ENCODE results near the gene SIPA1L3.
"Not testable (repeated sequence)": the region's sequence is repeated elsewhere in the genome, so short reads cannot be mapped to it uniquely, and the experiment has no call there.

Gene SIPA1L3

DNA sequence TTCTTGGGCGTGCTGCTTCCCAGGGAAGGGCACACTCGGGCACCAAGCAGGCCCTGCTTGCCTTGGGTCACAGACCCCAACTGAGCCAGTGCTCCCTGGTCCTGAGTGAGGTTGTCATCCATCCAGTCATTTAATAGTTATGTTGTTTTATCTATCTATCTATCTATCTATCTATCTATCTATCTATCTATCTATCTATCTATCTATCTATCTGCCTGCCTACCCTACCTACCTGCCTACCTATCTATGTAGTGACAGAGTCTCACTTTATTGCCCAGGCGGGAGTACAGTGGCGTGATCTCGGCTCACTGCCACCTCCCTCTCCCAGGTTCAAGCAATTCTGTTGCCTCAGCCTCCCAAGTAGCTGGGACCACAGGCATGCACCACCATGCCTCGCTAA, 164.0 kb downstream of the SIPA1L3 start:
- DNase-seq (ENCODE audit: low spot score), result not testable (repeated sequence)

DNA sequence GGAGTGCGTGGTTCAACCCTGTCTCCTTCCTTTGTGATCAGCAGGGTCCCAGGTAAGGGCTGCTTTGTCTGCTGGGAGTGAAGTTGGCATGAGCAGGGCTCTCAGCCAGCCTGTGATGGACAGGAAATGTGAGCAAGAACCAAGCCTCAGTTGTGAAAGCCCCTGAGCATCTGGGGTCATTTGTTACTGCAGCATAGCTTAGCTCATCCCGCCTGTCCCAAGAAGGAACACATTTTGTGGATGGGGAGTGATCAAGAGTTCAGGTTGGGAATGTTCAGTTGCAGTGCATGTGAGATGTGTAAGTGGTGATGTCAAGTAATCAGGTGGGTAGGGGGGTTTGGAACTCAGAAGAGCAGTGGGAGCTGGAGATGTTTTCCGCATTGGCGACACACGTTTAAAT, 164.6 kb downstream of the SIPA1L3 start:
- no peak for DNase-seq (ENCODE audit: low spot score)

DNA sequence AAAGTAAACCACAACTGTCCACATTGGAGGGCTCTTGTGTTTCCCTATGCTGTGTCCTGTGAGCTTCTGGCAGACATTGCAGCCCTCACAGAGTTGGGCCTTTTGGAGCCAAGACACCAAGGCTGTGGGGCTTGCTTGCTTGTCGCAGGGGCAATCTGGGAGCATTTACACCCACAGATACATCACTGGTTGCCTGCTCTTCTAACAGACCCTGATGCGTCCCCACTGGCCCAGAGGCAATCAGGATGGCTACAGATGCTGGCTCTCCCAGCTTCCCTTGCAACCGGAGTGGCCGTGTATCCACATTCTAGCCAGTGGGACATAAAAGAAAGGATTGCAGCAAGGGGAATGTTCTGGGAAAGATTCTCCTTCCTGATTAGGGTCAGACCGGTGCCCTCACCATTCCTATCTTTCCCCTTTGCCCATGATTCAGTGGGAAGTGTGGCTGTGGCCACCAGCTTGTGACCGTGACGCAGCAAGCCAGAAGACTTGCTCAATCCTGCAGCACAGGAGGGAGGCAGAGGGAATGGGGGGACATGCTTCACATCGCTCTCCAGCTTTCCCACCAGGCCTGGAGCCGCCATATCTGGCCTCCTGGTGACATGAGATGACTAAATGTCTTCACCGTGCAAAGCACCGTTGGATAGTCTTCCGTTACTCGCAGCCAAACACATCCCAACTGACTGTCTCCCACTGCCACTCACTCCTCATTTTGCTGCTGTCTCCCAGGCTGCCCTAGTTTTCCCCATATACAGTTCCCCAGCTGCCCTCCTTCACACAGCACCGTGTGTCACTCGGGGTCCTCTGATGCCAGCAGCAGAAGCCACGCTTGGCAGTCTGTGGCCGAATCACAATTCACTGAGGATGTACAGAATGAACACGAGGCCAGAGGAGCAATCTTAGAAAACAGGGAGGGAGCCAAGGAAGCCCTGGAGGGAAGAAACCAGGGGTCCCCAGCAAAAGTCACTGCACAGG, 166.1 kb downstream of the SIPA1L3 start:
- DNase-seq (ENCODE audit: low spot score), result no peak

DNA sequence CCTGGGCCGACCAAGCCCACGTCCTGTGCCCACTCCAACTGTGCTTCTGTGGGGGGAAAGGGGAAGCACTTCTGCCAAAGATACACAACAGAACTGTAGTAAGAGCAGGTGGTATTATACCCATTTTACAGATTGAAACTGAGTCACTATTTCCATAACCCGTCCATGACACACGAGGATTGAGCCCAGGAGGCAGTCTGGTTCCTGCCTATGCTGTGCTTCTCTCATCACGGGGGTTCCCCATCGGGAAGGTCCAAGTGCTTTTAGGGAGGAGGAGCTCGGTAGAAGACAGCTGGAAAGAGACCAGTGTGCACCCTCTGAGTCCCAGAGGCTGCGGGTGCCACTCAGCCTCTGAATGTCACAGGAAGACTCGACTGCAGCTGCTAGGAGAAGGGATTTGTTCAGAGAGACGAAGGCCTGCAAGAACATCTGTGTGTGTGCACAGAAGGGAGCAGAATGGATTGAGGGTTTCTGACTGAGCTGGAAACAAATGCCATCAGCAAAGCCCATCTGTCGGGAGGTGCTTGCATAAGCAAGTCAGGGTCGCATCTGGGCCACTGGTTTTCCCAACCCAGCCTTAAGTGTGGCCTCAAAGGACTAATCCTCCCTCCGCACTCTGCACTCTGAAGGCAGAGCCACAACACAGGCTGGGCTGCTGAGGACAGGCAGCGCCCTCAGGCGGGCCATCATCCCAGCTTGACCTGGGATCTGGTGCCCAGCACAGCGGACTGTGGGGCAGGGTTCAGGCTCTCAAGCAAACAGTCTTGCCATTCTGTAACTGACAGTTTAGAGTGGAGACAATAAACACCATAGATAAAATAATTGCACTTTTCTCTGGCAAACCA, 167.1 kb downstream of the SIPA1L3 start:
- DNase-seq (ENCODE audit: low spot score), result no peak

DNA sequence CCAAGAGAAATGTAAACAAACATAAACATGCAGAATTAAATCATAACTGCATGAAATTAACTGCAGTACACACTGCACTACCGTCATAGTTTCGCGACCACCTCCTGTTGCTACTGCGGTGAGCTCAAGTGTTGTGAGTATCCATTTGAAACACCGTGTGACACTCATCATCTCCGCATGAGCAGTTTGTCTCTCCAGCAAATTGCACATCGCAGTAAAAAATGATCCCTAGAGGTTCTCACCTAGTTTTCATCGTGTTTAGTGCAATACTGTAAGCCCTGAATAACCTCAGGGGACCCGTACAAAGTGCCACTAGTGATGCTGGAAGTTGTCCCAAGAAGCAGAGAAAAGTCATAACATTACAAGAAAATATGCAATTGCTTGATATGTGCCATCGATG, 169.3 kb downstream of the SIPA1L3 start:
- no peak for DNase-seq (ENCODE audit: low spot score)

DNA sequence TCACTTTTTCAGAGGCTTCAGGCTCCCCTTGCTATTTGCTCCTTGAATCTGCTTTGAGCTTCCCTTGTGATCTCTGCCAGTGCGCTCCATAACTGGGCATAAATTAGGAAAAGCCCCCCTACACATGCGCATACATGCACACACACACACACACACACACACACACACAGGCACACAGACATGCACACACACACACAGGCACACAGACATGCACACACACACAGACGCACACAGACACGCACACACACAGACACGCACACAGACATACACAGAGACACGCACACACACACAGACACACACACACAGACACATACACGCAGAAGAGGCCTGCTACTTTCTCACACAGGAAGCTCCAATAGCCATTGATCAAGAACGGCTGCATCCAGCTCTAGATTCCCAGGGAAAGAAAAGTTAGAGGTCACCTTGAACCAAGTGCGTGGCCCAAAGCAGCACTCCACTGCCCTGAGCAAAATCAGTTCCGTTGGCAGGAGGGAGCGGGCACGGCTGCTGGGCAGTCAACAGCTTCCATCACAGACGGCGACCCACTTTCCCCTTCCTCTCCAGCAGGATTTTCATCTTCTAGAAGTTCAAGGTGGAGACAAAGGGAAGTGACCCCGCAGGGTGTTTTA, 171.4 kb downstream of the SIPA1L3 start:
- no peak for DNase-seq (ENCODE audit: low spot score)

DNA sequence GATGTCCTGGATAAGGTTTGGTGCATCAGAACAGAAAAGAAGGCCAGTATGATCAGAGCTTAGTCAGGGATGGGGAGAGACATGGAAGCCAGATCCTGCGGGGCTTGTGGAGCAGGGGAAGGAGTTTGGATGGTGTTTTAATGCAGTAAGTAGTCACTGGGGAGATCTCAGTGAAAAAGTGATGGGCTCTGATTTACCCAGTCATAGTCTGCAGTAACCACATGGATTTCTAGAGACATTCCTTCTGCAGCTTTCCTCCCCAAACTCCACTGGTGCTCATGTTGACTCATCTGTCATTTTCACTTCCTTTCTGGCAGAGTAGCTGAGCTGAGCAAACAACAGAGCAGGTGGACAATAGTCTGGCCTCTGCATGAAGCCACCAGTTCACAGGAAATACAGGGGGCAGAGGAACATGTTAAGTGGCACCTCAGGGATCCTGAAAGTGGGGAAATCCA, 172.9 kb downstream of the SIPA1L3 start:
- DNase-seq (ENCODE audit: low spot score), result peak; percentile 29

DNA sequence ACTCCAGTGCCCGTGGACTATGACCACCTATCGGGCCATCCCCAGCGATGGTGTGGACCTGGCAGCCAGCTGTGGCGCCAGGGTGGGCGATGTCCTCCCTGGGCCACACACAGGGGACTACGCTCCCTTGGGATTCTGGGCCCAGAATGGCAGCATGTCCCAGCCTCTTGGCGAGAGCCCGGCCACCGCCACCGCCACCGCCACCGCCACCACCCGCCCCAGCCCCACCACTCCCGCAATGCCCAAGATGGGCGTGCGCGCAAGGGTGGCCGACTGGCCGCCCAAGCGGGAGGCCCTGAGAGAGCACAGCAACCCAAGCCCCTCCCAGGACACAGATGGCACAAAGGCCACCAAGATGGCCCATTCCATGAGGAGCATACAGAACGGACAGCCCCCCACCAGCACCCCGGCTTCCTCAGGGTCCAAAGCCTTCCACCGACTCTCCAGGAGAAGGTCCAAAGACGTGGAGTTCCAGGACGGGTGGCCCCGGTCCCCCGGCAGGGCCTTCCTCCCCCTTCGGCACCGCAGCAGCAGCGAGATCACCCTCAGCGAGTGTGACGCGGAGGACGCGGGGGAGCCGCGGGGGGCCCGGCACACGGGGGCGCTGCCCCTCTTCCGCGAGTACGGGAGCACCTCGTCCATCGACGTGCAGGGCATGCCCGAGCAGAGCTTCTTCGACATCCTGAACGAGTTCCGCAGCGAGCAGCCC, 174.7 kb downstream of the SIPA1L3 start:
- DNase-seq (ENCODE audit: low spot score), result no peak

DNA sequence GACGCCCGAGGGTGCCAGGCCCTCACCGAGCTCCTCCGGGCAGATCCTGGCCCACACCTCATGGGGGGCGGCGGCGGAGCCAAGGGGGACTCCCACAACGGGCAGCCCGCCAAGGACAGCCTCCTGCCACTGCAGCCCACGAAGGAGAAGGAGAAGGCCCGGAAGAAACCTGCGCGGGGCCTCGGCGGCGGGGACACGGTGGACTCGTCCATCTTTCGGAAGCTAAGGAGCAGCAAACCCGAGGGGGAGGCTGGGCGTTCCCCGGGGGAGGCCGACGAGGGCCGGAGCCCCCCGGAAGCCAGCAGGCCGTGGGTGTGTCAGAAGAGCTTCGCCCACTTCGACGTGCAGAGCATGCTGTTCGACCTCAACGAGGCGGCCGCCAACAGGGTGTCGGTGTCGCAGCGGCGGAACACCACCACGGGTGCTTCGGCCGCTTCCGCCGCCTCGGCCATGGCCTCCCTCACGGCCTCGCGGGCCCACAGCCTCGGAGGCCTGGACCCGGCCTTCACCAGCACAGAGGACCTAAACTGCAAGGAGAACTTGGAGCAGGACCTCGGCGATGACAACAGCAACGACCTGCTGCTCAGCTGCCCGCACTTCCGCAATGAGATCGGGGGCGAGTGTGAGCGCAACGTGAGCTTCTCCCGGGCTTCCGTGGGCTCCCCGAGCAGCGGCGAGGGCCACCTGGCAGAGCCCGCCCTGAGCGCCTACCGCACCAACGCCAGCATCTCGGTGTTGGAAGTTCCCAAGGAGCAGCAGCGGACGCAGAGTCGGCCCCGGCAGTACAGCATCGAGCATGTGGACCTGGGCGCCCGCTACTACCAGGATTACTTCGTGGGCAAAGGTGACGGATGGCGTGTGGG, 175.5 kb downstream of the SIPA1L3 start:
- DNase-seq (ENCODE audit: low spot score), result no peak

DNA sequence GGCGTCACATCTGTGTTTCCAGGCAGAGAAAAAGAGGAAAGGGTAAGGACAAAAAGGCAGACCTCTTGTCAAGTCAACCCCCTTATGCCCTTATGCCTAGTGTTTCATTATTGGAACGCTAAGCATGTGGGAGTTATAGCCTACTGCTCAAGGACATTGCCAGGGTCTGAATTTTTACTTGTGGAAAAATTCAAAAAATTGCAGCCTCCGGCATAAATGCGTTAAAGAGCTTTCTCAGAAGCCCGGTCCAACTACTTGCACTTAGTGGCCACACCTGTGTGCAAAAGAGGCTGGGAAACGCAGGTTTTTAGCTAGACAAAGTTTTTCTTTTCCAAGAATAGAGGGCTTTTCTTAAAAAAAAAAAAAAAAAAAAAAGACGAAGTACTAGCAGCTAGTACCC, 177.2 kb downstream of the SIPA1L3 start:
- DNase-seq (ENCODE audit: low spot score), result no peak

DNA sequence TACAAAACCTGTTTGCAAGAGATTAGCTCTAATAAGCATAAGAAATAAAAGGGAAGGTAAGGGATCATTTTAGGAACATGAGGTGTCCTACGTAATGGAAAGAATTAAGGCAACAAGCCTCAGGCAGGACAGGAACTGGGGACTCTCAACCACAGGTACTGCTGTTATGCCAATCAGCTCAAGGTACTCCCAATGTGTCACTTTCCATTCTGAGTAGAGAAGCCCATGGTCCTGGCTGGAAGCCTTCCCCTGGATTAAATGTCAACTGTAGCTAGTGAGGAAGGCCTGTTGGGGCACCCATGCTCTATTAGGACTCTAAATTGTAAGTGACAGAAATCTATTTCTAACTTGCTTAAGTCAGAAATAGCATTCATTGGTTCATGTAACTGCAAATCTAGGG, 182.4 kb downstream of the SIPA1L3 start:
- DNase-seq (ENCODE audit: low spot score), result no peak

DNA sequence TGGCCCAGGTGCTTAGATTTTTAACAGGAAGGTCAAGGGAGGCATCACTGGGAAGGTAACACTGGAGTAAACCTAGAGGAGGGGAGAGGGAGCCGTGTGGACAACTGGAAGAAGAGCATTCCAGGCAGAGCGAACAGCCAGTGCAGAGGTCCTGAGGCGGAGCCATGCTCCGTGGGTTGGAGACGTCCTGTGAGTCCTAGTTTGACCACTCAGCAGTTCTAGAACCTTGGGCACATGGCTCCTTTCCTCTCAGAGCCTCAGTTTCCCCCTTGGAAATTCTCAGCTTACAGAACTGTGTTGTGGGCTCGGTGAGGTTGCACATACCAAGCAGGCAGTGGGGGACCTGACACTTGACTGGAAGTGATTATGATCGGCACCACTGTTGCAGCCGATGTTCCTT, 186.1 kb downstream of the SIPA1L3 start:
- no peak for DNase-seq (ENCODE audit: low spot score)

DNA sequence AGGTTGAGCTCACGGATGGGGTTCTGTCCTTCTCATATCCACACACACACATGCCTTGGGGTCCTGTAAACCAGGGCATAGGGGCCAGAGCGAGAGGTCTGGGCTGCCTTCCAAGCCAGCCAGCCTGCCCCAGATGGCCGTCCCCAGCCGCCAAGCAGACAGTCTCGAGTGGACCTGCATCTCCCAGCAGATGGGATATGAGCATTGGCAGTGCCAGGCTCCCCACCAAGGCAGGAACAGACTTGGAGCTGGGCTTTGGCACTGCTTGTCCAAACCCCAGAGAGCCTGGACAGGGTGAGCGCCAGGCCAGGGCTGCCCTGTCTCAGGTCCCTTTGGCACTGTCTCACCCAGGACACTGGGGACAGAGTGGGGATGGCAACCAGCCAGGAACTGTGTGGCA, 186.6 kb downstream of the SIPA1L3 start:
- DNase-seq (ENCODE audit: low spot score), result no peak

DNA sequence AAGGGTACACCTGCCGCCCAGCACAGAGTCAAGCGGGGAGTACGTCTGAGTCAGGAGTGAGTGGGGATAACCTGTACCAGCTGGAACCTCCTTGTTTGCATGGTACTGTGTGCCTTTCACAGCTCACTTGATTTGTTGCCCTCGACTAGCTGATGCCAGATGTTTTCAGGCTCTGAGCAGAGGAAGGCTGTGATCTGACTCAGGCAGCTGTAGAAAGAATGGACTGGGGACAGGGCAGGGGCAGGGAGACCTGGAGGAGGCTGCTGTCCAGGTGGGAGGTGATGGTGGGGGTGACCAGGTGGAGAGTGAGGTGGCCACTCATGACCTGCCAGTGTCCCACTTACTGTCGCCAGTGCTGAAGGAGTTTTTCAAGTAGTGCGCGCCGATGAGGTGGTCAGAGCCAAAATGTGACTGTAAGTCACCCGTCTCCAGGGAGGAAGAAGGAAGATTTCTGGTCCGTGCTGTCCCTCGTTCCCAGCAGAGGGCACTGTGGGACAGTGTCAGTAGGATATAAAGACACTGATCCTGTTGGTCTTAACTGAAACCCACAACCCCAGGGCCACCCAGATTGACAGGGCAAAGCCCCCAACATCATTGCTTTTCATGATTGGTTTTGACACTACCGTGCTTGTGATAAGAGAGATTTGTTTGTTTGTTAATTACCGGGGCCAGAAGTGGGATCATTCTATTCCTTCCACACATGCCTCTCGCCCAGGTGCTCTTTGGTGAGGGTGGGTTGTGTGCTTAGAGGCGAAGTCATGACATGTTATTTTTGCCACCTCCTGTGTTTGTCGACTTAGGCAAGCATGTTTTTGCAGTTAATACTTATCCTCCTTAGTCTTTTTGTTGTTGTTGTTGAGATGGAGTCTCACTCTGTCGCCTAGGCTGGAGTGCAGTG, 188.7 kb downstream of the SIPA1L3 start:
- peak; percentile 49 for DNase-seq (ENCODE audit: low spot score)

DNA sequence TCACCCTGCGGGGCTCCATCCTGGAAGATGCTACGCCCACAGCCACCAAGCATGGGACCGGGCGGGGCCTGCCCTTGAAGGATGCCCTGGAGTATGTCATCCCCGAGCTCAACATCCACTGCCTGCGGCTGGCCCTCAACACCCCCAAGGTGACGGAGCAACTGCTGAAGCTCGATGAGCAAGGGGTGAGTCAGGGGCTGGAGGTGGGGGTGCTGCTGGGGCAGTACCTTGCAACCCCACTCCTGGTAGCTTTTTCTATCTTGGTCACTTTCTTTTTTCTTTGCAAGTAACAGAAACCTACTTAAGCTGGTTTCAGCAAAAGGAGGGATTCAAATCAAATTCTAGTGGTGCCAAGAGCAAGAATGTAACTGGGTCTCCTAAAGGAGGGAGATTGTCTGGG, 193.0 kb downstream of the SIPA1L3 start:
- DNase-seq (ENCODE audit: low spot score), result no peak

DNA sequence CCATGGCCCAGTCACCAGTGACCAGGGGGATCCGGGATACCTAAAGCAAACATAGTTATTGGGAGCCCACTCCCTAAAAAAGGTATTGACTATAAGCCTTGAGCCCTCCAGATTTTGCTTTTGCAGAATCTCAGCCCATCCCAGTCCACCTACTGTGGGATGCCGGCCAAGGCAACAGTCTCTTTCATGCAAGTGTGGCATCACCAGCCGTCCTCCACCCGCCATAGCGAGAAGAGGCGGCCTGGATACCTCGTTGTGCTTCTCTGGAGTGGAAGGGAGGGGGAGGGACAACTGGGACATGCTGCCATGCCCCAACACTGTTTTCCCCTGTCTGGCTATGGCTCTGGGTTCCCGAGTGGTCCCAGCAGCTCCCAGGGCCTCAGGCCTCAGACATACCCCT, 193.6 kb downstream of the SIPA1L3 start:
- DNase-seq (ENCODE audit: low spot score), result no peak

DNA sequence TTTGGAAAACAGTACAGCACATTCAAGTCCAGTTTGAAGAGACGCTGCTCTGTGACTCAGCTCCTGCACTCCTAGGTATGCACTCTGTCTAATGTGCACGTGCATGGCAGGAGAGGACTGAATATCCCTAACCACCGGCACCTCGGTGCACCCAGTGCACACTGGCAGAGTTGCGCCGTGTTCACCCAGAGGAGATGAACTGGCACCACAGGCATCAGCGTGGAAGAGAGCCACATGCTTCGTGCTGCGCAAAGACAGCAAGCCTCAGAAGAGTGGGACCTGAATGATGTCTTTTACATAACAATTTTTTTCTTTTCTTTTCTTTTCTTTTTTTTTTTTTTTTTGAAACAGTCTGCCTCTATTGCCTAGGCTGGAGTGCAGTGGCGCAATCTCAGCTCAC, 194.7 kb downstream of the SIPA1L3 start:
- no peak for DNase-seq (ENCODE audit: low spot score)

DNA sequence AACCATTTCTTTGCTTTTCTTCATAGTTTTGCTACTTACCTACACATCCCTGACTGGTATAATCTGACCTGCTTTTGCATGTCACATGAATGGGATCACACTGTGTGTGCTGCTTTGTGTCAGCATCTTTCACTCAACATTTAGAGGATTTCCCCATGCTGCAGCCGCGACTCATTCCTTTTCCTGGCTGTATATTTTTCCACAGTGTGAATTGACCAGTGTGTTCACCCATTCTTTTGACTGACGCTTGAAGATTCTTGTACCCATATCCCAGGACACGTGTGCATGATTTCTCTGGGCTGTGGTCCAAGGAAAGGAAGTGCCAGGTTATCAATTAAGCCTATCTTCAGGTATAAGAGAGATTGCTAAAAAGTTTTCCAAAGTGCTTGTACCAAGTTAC, 198.6 kb downstream of the SIPA1L3 start:
- DNase-seq (ENCODE audit: low spot score), result no peak

DNA sequence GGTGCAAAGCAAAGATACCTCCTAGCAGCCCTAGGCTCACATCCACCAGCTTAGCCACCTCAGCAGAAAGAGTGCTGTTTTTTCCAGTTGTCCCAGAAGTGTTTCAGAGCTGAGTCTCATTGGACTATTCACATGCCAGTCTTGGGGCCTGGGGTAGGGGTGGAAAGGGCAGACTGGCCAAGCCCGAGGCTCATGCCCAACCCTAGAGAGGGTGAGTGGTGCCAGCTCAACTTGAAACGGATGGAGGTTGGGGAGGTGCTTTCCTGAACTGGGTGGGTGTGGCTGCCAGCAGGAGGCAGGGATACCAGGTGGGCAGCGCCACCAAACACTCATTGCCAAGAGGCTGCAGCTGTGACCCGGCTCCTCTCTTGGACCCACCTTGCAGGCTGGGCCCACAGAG, 200.1 kb downstream of the SIPA1L3 start:
- no peak for DNase-seq (ENCODE audit: low spot score)

DNA sequence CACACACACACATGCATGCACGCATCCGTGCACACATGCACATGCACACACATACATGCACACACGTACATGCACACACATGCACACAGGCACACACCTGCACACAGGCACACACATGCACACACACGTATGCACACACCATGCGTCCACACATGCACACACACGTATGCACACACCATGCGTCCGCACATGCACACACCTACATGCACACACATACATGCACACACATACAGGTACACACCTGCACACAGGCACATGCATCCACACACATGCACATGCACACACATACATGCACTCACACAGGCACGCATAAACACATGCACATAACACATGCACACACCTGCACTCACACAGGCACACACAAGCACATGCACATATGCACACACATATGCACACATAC, 204.9 kb downstream of the SIPA1L3 start:
- no peak for DNase-seq (ENCODE audit: low spot score)

All from activated CD4-positive, alpha-beta T cell treated with anti-CD3 and anti-CD28 coated beads, Interleukin-2, Interleukin-4, amounts not matched to agents 100 ng/mL and 50 ng/mL, durations not matched to agents 16 hours and 8 hours (primary cell).